Esophagus muscularis mucosa (tissue), 3 donors: Measurements from ENCODE around the gene VCL.

Experiments
- POLR2A ChIP-seq: fragments of 450-650 bp; IDR thresholded peaks from one replicate; pipeline ENCODE4 v1.6.1; 2017; ENCODE audit warnings: antibody characterized with exemption, moderate library complexity, mild to moderate bottlenecking, low read depth
- TF ChIP-seq, protein P1 (sequence below), 3 experiments: fragments of 200-600 bp in 2 of 3; fragments of 450-650 bp in 1 of 3; sonication (generic) in 2 of 3; IDR thresholded peaks; one replicate each; pipeline ENCODE4 v1.5.1; 2017 to 2019; ENCODE audit warnings: antibody characterized with exemption in 3 of 3, mild to moderate bottlenecking in 2 of 3, moderate library complexity in 1 of 3

DNA sequence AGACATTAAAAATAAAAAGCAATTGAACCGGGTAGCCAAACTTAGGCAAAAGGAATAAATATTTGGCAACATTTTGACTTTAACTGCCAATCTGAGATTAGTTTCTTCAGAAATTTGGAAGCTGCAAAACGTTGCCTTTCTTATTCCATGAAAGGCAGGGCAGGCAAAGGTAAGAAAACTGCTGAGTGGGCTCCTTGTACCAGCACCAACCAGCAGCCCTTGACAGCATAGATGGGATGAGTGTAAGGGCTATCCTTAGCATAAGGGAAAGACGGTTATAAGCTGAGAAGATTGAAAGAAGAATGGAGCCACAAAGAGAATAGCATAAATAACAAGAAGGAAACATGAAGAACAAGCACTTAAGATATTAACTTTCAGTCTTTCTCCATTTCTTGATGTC lies 124.1 kb downstream of the VCL start:
- TF ChIP-seq, protein P1, sequence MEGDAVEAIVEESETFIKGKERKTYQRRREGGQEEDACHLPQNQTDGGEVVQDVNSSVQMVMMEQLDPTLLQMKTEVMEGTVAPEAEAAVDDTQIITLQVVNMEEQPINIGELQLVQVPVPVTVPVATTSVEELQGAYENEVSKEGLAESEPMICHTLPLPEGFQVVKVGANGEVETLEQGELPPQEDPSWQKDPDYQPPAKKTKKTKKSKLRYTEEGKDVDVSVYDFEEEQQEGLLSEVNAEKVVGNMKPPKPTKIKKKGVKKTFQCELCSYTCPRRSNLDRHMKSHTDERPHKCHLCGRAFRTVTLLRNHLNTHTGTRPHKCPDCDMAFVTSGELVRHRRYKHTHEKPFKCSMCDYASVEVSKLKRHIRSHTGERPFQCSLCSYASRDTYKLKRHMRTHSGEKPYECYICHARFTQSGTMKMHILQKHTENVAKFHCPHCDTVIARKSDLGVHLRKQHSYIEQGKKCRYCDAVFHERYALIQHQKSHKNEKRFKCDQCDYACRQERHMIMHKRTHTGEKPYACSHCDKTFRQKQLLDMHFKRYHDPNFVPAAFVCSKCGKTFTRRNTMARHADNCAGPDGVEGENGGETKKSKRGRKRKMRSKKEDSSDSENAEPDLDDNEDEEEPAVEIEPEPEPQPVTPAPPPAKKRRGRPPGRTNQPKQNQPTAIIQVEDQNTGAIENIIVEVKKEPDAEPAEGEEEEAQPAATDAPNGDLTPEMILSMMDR (IDR thresholded peaks at IDR 0.05) = no peak
- no peak for TF ChIP-seq POLR2A
